SH-SY5Y (cell line): Measurements from ENCODE around the gene TOR1AIP1.

Source experiments
- GATA2 ChIP-seq: IDR thresholded peaks from 2 replicates; pipeline ENCODE4 v1.6.1; 2011; ENCODE audit warnings: mild to moderate bottlenecking, low read depth, low read length
- GATA3 ChIP-seq: IDR thresholded peaks from 2 replicates; pipeline ENCODE4 v1.6.1; 2011; ENCODE audit warnings: low read depth, mild to moderate bottlenecking, low read length, moderate library complexity

The TOR1AIP1 gene

GRCh38 chr1:179876300-179876715 is 5.8 kb upstream of the TOR1AIP1 start:
- no peak for TF ChIP-seq GATA2
- no peak for TF ChIP-seq GATA3

- TF ChIP-seq GATA3, result no peak
- TF ChIP-seq GATA2, result no peak
Measured at GRCh38 chr1:179877586-179878265, 4.4 kb upstream of the TOR1AIP1 start, which contains the start of gene TOR1AIP2. TOR1AIP2 (minus strand) TSS chr1:179877803; CDS start chr1:179852665, 25,138 bp downstream.

- TF ChIP-seq GATA3, result no peak
- TF ChIP-seq GATA2, result no peak
Measured at GRCh38 chr1:179879797-179880196, 2.3 kb upstream of the TOR1AIP1 start.

- TF ChIP-seq GATA3 (no peak), GATA2 (0 out of 2 replicates have a peak, but pooled peaks have one; percentile 14)
Measured at GRCh38 chr1:179881642-179882252, 338 bp upstream of the TOR1AIP1 start.

- TF ChIP-seq GATA3 (no peak), GATA2 (no peak)
Measured at GRCh38 chr1:179883040-179883744, 1.1 kb downstream of the TOR1AIP1 start.

- TF ChIP-seq GATA3 (no peak), GATA2 (no peak)
Measured at GRCh38 chr1:179883745-179884138, 1.7 kb downstream of the TOR1AIP1 start.

- TF ChIP-seq GATA3, result no peak
- TF ChIP-seq GATA2, result no peak
Measured at GRCh38 chr1:179888071-179888470, 6.0 kb downstream of the TOR1AIP1 start.

GRCh38 chr1:179889589-179889988 is 7.5 kb downstream of the TOR1AIP1 start:
- TF ChIP-seq GATA3 (no peak), GATA2 (no peak)

GRCh38 chr1:179910934-179911333 is 28.8 kb downstream of the TOR1AIP1 start:
- TF ChIP-seq GATA3, result no peak
- no peak for TF ChIP-seq GATA2

GRCh38 chr1:179911812-179912211 is 29.7 kb downstream of the TOR1AIP1 start:
- no peak for TF ChIP-seq GATA2
- no peak for TF ChIP-seq GATA3

- TF ChIP-seq GATA2 (no peak), GATA3 (no peak)
Measured at GRCh38 chr1:179917601-179918429, 35.7 kb downstream of the TOR1AIP1 start.

GRCh38 chr1:179921472-179921871 is 39.4 kb downstream of the TOR1AIP1 start:
- TF ChIP-seq GATA3 (no peak), GATA2 (no peak)

GRCh38 chr1:179921981-179922872 is 40.1 kb downstream of the TOR1AIP1 start:
- TF ChIP-seq GATA2 (no peak), GATA3 (no peak)

GRCh38 chr1:179923029-179923428 is 40.9 kb downstream of the TOR1AIP1 start:
- TF ChIP-seq GATA2, result no peak
- TF ChIP-seq GATA3, result no peak
